MG63 (cell line): ENCODE measurements around the gene PDE8B. TPM values are rescaled to one million over a fixed set of nuclear protein-coding genes. Genes with fewer than 3 reads are reported as not detected.
A peak's percentile ranks its signal among the peaks of the same experiment; 100 is the strongest.

Experiments used
- DNase-seq: peaks from one replicate; pipeline ENCODE4 v3.0.0-alpha.2; 2020
- H3K27me3 ChIP-seq: fragments of 250-450 bp; sonication (Bioruptor Pico); 2 replicates; pipeline ENCODE4 v1.5.1; 2020; ENCODE audit warnings: mild to moderate bottlenecking, moderate library complexity
- H3K36me3 ChIP-seq: fragments of 250-450 bp; sonication (Bioruptor Pico); 2 replicates; pipeline ENCODE4 v1.5.1; 2020; ENCODE audit warnings: mild to moderate bottlenecking, moderate library complexity
- H3K4me3 ChIP-seq: fragments of 250-450 bp; sonication (Bioruptor Pico); 2 replicates; pipeline ENCODE4 v1.5.1; 2020; ENCODE audit warnings: mild to moderate bottlenecking, moderate library complexity
- H3K9me3 ChIP-seq: fragments of 250-450 bp; sonication (Bioruptor Pico); 2 replicates; pipeline ENCODE4 v1.5.1; 2020; ENCODE audit warnings: mild to moderate bottlenecking, moderate library complexity
- total RNA-seq: library from RNA; depleted of rRNA; stranded (reverse); fragments of >200 nt; shearing (Covaris generic); gene quantifications from 2 replicates; pipeline ENCODE4 v1.2.3, GENCODE V29; 2014; ENCODE audit warnings: low replicate concordance

The PDE8B gene
- total RNA-seq, 1 experiment from 2014 or later, result 0.26 TPM

- Histone ChIP-seq H3K36me3 (no peaks in the 10 kb centered on the region), H3K27me3 (no peaks in the 10 kb centered on the region), H3K4me3 (no peak overlapping the region), H3K9me3 (no peaks in the 10 kb centered on the region)
- no peak for DNase-seq
These were observed 28.8 kb downstream of the PDE8B start for GRCh38 chr5:77239126-77239741.

GRCh38 chr5:77241444-77241843 is 31.0 kb downstream of the PDE8B start:
- Histone ChIP-seq H3K4me3 (no peak overlapping the region), H3K9me3 (no peaks in the 10 kb centered on the region), H3K27me3 (no peaks in the 10 kb centered on the region), H3K36me3 (no peaks in the 10 kb centered on the region)
- DNase-seq, result no peak

DNA sequence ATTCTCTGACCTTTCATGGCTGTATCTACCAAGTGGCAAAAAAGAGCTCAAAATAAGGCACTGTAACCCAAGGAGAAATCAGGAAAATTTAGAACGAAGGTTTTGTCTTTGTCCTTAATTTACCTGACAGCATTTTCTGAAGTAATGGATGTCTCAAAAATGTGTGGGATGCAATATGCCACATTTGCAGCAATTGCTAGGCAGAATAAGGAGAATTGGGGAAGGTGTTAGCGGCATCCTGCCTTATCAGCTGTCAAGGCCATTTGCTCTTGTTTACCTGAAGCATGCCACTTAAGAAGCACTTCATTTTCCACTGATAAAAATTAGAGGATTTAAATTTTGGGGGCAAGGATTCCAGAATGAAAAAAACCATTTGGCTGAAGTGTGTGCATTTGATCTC is 39.0 kb downstream of the PDE8B start:
- H3K9me3 ChIP-seq, result no peaks in the 10 kb centered on the region
- H3K27me3 ChIP-seq, result no peaks in the 10 kb centered on the region

GRCh38 chr5:77250021-77250420 is 39.5 kb downstream of the PDE8B start:
- H3K9me3 ChIP-seq, result no peaks in the 10 kb centered on the region; the same call in 1 of the 2 replicates
- H3K27me3 ChIP-seq, result no peaks in the 10 kb centered on the region
- H3K36me3 ChIP-seq, result no peaks in the 10 kb centered on the region
- H3K4me3 ChIP-seq, result no peak overlapping the region
- DNase-seq, result no peak

More for the DNA sequence above, 39.0 kb downstream of the PDE8B start:
- DNase-seq, result no peak
- Histone ChIP-seq H3K4me3 (no peak overlapping the region), H3K36me3 (no peaks in the 10 kb centered on the region)

DNA sequence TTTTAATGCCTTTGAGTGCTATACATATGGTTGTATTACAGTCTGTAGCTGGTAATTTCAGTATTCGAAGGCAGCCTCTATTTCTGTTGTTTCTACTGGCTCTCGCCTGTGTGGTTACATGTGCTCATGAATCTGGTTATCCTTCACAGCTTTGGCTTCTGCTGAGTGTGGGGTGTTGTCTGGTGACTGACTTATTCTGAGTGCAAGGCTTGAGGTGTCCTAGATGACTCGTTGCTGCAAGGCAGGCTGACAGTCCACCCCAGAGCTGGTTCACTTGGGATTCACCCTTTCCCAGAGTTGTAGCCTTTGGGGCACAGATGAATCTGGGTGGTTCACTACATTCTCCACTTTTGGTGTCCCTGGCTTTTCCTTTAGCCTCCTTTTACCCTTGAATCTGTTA is 41.4 kb downstream of the PDE8B start:
- no peak for DNase-seq
- H3K4me3 ChIP-seq, result no peak overlapping the region
- no peaks in the 10 kb centered on the region for H3K36me3 ChIP-seq
- H3K9me3 ChIP-seq, result no peaks in the 10 kb centered on the region; the same call in 1 of the 2 replicates
- H3K27me3 ChIP-seq, result no peaks in the 10 kb centered on the region

DNA sequence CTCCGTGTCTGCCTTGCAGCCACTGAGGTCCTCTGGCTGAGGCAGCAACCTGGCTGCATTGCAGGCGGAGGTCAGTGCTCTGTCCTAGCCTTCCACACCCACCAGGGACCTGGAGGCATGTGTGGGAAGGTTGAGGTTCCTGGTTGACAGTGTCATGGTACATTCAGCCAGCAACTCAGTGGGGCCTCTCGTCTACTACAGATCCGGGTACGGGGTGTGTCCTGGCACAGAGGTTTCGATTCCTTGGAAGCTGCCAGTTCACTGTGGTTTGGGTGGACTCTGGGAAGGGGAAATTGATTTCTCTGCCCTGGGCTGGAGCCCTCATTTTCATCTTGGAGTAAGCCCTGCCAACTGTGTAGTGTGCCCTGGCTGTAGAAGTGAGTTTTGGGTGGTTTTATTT is 45.1 kb downstream of the PDE8B start:
- H3K27me3 ChIP-seq, result no peaks in the 10 kb centered on the region
- peak; percentile 83 for DNase-seq
- no peak overlapping the region for H3K4me3 ChIP-seq
- no peaks in the 10 kb centered on the region; the same call in 1 of the 2 replicates for H3K9me3 ChIP-seq
- H3K36me3 ChIP-seq, result no peaks in the 10 kb centered on the region

- no peaks in the 10 kb centered on the region for H3K36me3 ChIP-seq
- no peak for DNase-seq
- no peaks in the 10 kb centered on the region for H3K27me3 ChIP-seq
- no peaks in the 10 kb centered on the region; the same call in 1 of the 2 replicates for H3K9me3 ChIP-seq
- no peak overlapping the region for H3K4me3 ChIP-seq
These were observed 45.9 kb downstream of the PDE8B start for GRCh38 chr5:77256406-77256805.

DNA sequence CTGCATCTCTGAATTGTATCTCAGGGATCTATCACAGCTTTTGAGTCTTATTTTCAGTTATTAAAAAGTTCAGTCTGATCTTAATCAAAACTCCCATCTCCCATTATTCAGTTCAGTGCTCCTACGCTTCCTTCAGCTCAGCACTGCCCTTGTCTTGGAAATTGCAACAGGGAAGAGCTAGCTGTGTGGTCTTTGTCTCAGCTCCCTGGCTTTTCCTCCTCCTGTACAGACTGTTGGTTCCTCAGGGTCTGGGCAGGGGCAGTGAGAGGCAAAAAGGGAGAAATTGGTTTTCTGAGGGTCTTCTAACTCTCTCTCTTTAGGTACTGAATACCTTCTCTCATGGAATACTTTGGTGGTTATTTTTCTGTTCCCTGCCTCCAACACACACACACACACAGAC is 48.2 kb downstream of the PDE8B start:
- H3K9me3 ChIP-seq, result no peaks in the 10 kb centered on the region; the same call in 1 of the 2 replicates
- no peaks in the 10 kb centered on the region for H3K27me3 ChIP-seq
- DNase-seq, result no peak
- no peak overlapping the region for H3K4me3 ChIP-seq
- H3K36me3 ChIP-seq, result no peaks in the 10 kb centered on the region

DNA sequence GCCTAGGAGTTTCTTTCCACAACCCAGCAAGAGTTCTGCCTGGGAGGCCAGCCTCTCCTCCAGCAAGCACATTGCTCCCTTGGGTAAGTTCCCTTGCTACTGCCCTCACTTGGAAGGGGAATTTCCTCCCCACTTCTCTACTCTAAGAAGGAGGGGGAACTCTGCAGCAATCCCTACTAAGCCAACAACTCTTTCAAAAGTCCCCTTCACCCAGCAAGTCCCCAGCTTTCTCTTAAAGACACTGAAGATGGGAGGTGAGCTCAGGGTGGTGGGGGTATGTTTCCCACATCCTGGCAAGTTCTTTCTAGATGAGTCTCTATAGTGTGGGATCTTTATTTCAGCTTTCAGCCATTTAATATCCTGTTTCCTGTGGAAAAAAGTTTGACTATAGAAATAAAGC is 49.0 kb downstream of the PDE8B start:
- no peaks in the 10 kb centered on the region for H3K27me3 ChIP-seq
- DNase-seq, result no peak
- H3K4me3 ChIP-seq, result no peak overlapping the region
- H3K9me3 ChIP-seq, result no peaks in the 10 kb centered on the region; the same call in 1 of the 2 replicates
- H3K36me3 ChIP-seq, result no peaks in the 10 kb centered on the region

- Histone ChIP-seq H3K27me3 (no peaks in the 10 kb centered on the region), H3K9me3 (peaks cover 4% of the 10 kb centered on the region; the same call in 1 of the 2 replicates), H3K36me3 (no peaks in the 10 kb centered on the region), H3K4me3 (no peak overlapping the region)
- no peak for DNase-seq
These were observed 52.2 kb downstream of the PDE8B start for GRCh38 chr5:77262697-77263096.

DNA sequence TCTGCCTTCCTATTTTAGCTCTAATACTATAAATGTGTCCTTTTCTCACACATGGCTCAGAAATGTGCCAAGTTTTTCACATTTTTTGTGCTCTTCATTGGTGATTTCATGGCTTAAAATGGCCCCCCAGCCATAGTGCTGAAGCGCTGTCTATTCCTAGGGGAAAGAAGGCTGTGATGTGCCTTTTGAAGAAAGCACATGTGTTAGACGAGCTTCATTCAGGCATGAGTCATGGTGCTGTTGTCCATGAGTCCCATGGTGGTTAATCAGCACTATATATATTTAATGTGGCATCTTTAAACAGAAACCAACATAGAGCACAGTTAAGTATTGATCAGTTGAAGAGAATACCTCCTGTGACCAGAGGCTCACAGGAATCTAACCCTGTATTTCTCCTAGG is 55.8 kb downstream of the PDE8B start:
- H3K36me3 ChIP-seq, result no peaks in the 10 kb centered on the region
- DNase-seq, result no peak

GRCh38 chr5:77267496-77267895 is 57.0 kb downstream of the PDE8B start:
- H3K9me3 ChIP-seq, result peaks cover 8% of the 10 kb centered on the region; the same call in 1 of the 2 replicates
- H3K4me3 ChIP-seq, result no peak overlapping the region
- H3K27me3 ChIP-seq, result no peaks in the 10 kb centered on the region
- no peak for DNase-seq
- no peaks in the 10 kb centered on the region for H3K36me3 ChIP-seq

More for the DNA sequence above, 55.8 kb downstream of the PDE8B start:
- Histone ChIP-seq H3K27me3 (no peaks in the 10 kb centered on the region), H3K9me3 (peaks cover 8% of the 10 kb centered on the region; the same call in 1 of the 2 replicates), H3K4me3 (no peak overlapping the region)

DNA sequence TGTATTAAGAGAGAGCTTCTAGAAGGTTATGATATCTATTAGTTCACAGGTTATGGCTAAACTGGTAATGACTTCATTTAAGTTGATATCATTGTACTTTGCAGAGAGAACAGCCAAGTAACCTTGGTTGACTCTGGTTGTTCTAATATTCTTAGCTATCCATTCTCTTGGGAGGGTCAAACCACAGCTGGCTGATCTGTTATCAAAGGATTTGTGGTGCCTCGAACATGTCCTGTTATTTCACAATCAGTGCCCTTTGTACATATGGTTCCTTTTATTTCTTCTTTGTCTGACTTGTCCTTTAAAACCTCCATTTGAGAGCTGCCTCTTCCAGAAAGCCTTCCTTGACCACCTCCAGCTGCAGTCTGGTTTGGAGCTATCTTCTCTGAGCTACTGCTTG is 61.7 kb downstream of the PDE8B start:
- DNase-seq, result no peak
- peaks cover 4% of the 10 kb centered on the region; the same call in 1 of the 2 replicates for H3K9me3 ChIP-seq
- no peaks in the 10 kb centered on the region for H3K27me3 ChIP-seq
- no peak overlapping the region for H3K4me3 ChIP-seq
- no peaks in the 10 kb centered on the region for H3K36me3 ChIP-seq

DNA sequence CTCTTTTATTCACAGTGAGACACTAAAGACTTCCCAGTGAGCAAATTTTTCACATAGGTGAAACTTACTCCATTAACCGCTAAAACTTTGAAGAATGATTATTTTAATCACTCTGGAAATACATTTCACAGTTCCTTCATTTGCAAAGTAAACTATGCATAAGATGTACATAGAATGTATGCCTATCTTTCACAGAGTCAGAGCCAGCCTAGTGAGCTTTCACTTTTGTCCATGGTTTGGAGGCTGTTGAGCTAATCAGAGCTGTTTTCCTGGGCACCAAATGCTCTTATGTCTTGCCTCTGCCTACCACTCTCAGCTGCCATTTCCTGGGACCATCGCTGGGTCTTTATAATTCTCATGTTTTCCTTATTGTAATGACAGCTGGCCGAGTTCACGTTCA is 67.3 kb downstream of the PDE8B start:
- H3K9me3 ChIP-seq, result no peaks in the 10 kb centered on the region
- no peaks in the 10 kb centered on the region for H3K27me3 ChIP-seq
- no peak for DNase-seq
- no peak overlapping the region for H3K4me3 ChIP-seq
- no peaks in the 10 kb centered on the region for H3K36me3 ChIP-seq

DNA sequence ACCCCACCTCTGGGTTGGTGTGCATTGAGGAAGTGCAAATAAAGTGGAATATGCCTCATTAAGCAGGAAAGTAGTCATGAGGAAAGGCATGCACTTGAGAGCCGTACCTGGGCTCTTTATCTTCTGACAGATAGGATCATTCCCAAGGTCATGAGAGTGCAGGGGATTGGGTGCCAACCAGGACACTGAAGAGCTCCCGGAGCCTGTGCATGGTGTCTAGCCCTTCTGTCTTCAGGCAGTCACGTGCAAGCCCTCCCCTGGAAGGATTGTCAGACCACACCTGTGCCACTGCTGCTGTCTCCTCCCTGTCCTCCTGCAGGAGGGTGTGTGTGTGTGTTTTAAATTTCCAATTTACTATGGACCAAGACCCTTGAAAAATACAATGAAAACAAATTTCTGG is 69.6 kb downstream of the PDE8B start:
- no peak for DNase-seq

DNA sequence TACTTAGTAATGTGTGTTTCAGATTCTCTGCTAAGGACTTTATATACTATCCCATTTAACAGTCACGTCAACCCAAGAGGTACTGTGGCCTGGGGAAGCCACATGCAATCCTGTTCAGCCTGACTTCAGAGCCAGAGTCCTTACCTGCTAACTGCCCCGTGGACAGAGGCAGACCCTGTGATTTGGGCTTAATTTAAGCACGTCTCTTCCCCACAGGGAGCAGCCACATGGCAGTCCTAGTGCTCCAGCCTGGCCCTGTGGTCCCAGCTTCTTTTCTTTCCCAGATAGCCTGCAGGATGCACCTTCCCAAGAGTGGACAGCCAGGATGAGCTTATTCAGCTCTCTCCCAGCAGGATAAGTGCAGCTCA is 71.5 kb downstream of the PDE8B start:
- no peaks in the 10 kb centered on the region for H3K27me3 ChIP-seq
- DNase-seq, result no peak
- H3K9me3 ChIP-seq, result no peaks in the 10 kb centered on the region
- no peak overlapping the region for H3K4me3 ChIP-seq
- H3K36me3 ChIP-seq, result no peaks in the 10 kb centered on the region

More for the DNA sequence above, 69.6 kb downstream of the PDE8B start:
- no peaks in the 10 kb centered on the region for H3K9me3 ChIP-seq
- H3K4me3 ChIP-seq, result no peak overlapping the region
- H3K27me3 ChIP-seq, result no peaks in the 10 kb centered on the region
- no peaks in the 10 kb centered on the region for H3K36me3 ChIP-seq

DNA sequence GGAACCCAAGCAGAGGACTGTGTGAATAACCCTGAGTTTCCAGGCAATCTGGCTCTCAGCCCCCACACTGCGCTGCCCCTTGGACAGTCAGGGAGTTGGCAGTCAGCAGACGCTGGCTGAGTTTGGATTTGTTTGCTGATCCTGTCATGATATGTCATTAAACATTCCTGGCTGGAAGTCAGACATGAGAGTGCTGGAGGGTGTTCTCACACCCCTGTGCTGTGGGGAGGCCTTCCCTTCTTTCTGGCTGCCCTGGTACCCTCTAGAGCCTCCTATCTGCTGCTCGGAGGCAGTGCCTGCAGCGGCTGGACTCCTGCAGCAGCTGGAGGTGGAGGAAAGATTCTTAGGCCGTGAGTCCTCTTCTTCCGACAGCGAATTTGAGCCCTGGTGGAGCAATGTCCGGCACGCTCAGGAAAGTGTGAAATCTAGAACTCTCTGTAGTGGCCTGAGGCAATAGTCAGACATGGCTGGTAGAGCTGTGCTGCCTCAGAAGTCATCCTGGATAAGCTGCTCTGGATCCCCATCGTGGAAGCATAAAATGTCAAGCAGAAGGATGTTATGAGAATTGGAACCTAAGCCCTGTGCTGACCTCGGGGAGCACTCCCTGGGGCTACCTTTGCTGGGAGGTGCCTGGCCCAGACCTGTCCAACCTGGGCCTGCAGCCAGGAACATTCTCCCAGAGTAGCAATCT is 72.0 kb downstream of the PDE8B start:
- H3K27me3 ChIP-seq, result no peaks in the 10 kb centered on the region
- DNase-seq, result peak; percentile 87
- no peak overlapping the region for H3K4me3 ChIP-seq
- no peaks in the 10 kb centered on the region for H3K9me3 ChIP-seq
- H3K36me3 ChIP-seq, result no peaks in the 10 kb centered on the region

GRCh38 chr5:77285251-77285841 is 74.9 kb downstream of the PDE8B start:
- no peaks in the 10 kb centered on the region for H3K36me3 ChIP-seq
- no peaks in the 10 kb centered on the region for H3K27me3 ChIP-seq
- no peaks in the 10 kb centered on the region for H3K9me3 ChIP-seq
- no peak overlapping the region for H3K4me3 ChIP-seq
- DNase-seq, result no peak
